HUDEP-2 (cell line): ENCODE measurements around the gene FOXA1.
"Not testable (repeated sequence)": the region's sequence is repeated elsewhere in the genome, so short reads cannot be mapped to it uniquely, and the experiment has no call there.

ENCODE experiments used
- DNase-seq, 76 experiments: peaks; one replicate each; lab custom pipeline; 2025; ENCODE audit not compliant: unreplicated experiment in 76 of 76; lab: John Stamatoyannopoulos, UW

The FOXA1 gene

DNA sequence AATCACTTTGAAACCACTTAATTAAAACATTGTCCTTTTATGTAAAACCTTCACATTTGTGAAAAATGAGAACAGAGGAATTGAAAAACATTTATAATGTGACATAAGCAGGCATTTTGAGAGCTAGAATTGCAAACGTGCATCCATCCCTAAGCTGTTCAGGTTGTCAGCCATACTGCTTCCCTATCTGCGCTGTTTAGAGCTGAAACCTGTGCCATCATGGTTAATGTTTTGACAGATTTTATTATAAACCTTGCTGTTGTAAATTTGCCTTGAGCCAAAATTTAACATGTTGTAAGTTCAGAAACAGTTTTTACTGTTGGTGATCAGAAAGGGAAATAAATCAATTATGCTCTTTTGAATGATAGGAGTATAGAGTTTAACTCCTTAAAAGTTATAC, 31.9 kb downstream of the FOXA1 start:
- DNase-seq = no peak

DNA sequence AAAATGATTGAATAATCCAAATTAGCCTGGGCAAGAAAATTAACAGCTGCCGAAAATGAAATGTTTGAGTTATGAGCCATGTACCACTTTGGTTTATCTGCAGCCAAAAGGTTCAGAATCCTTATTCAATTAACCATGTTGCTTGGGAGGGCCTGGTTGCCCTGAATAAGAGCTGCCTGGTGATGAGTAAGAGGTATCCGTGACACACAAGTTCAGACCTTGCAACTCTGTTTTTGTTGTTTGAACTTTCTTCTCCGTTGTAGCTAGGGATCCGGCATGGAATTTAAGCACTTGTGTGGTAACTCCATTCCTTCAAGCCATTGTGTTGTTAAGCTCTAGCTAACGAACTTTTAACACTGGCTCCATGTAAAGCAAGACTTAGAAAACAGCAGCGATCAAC, 35.7 kb downstream of the FOXA1 start:
- DNase-seq = no peak

DNA sequence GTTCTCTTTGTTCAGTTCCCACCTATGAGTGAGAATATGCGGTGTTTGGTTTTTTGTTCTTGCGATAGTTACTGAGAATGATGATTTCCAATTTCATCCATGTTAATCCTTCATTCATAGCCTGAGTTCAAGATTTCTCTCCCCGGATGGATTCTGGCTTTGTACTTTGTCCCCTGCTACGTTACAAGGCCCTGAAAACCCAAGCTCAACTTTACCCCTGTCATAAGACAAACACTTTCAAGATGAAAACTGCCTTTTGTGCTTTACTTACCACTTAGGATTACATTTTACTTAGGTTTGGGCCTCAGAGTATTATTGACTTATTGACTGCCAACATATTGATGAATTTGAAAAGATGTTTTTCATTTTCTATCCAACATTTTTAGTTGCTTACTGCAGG, 36.3 kb downstream of the FOXA1 start:
- no peak for DNase-seq

DNA sequence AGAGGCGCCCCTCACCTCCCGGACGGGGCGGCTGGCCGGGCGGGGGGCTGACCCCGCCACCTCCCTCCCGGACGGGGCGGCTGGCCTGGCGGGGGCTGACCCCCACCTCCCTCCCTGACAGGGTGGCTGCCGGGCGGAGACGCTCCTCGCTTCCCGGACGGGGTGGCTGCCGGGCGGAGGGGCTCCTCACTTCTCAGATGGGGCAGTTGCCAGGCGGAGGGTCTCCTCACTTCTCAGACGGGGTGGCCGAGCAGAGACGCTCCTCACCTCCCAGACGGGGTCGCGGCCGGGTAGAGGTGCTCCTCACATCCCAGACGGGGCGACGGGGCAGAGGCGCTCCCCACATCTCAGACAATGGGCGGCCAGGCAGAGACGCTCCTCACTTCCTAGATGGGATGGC, 39.5 kb downstream of the FOXA1 start:
- DNase-seq = not testable (repeated sequence)

DNA sequence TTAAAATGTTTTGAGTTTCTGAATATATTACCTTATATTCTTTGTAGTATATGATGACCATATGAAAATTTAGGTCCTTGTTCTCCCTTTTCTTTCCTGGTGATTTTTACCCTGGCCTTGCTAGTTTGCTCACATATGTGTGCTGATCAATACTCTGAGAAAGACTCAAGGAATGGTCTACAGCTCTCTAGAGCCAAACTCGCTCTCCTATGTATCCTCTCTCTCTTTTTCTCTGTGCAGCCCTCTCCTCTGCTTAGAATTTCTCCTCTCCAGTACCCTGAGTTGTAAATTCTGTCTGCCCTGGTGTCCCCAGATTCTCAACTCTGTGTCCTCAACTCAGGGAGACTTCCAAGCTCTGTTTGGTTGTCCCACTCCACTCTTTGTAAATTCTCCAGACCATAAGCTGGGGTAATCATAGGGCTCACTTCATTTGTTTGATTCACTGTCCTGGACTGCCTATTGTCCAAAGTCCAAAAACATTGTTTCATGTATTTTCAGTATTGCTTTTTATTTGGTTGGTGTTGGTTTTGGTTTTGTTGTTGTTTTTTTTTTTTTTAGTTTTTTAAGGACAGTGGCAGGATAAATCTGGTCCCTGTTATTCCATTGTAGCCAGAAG, 41.0 kb downstream of the FOXA1 start:
- DNase-seq = no peak

DNA sequence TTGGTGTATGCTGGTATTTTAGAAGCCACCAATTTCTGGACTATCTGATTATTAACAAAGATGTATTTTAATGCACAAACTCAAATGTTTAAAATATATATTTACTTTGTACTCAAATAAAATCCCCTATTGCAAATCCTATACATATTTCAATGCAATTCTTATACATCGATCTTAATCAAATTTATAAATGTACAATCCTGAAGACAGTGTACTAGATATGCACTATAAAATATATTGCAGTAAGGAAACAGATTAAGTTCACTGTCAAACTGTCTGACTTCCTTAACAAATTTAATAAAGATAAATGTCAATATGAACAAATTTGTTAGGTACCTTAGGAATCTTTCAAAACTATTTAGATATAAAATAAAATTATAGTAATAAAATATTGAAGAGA, 43.9 kb downstream of the FOXA1 start:
- DNase-seq = no peak

DNA sequence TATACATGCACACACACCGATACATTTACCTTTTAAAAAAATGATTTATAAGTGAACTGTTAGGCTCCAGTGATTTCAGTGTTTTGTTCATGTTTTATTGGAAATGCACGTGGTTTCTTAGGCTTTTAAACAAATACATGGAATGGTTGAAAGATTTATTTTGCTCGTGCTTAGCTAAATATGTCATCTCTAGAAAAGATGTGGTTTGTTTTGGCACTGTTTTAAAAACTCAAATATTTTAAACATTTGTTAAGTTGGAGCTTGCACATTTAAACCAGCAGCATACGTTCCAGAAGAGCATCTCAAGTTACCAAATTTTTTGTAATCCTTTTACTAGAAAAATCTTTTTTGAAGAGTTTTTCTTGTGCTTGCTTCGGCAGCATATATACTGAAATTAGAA, 44.5 kb downstream of the FOXA1 start:
- no peak for DNase-seq

DNA sequence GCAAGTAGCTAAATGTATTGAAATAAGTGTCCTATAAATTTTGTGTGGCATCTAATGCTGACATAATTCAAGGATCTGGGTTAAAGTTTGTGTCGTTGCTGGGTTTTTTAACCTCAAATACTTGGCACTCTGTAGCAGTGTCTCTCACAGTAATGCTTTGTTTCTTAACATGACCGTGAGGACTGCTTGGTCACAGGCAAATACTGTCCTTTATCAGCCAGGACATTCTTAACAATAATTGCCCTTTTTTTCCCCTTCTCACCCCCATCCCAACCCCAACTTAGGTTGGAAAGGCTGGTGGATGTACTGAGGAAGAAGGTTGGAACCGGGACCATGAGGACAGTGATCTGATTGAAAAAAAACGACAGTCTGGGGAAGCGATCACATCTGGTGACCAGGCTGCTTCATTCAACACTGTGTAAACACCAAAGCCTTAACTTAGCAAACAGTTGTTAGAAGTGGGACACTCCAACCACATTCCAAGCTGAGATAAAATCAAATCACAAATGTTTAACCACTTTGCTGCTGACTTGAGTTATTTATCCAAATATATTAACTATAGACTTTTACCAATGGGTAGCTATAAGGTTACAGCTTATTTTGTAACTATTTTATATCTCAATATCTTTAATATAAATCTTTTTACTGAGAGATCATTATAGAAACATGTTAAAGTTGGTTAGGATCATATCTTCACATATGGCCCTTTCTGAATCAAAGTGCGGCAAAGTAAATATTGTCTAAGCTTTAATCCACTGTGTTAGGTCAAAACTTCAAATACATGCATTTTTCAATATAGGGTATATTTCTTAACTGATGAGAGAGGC, 48.2 kb downstream of the FOXA1 start:
- no peak for DNase-seq

DNA sequence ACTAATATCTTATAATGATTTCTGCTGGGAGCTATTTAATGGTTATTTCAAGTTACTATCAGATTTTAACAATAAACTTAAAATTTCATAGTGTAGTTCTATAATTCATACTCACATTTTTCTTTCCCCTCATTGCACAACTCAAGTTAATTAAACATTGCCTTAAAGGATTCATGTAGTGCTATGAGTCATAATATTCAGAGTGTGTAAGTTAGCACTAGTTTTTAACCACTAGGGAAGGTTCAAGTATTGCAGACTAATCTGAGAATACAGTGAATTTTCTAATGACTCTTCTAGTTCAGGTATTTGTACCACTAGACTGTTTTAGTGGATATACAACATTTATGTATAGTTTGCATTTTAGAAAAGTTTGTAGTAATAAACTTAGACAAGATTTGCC, 49.9 kb downstream of the FOXA1 start:
- DNase-seq = no peak

DNA sequence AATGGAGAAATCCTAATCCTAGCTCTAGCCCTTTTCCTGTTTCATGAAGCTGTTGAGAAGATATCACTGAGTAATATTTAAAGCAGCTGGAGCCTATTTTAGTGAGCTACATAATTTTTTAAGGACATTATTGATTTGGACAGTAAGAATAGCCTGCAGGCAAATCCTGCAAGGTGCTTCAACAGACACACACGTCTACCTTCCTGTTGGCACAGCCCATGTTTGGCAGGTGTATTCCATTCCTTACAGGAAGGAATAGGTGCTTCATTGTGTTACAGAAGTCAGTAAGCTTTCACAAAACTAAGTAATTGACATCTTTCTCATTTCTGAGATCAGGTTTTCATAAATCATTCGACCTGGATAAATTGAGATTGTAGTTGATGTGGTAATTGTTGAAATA, 50.6 kb downstream of the FOXA1 start:
- DNase-seq = no peak

DNA sequence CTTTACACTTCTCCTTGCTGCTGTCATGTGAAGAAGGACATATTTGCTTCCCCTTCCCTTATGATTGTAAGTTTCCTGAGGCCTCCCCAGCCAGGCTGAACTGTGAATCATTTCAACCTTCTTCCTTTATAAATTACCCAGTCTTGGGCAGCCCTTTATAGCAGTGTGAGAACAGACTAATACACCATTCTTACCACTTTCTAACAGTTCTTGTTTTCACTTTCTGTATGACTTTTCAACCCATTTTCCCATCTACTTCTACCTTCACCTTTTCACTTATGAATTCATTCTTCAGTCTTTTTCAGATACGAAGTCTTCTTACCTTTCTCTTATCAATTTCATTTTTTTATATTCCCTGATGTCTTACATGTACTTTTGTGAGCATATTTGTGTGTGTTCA, 55.1 kb downstream of the FOXA1 start:
- no peak for DNase-seq
